GM13977 (cell line): ENCODE measurements around the gene DDA1.

Experiments used
- DNase-seq: peaks from one replicate; pipeline ENCODE4 v3.0.0; 2012; ENCODE audit warnings: low spot score
- in situ Hi-C: fragments of 300-500 bp; cut with MboI; formaldehyde crosslinking; loops from one replicate; pipeline ENCODE4 v1.12.0; 2022; ENCODE audit warnings: low sequenced_read_pairs, low pct_unique_long_range_greater_than_20kb, mixed read lengths, inconsistent platforms; ENCODE audit not compliant: unreplicated experiment
- TF ChIP-seq, protein P1 (sequence below): IDR thresholded peaks from 2 replicates; pipeline ENCODE4 v1.5.1; 2012; ENCODE audit warnings: mild to moderate bottlenecking, control low read depth; ENCODE audit not compliant: insufficient read depth; ENCODE audit errors: extremely low read depth, missing control alignments

DDA1 gene

DNA sequence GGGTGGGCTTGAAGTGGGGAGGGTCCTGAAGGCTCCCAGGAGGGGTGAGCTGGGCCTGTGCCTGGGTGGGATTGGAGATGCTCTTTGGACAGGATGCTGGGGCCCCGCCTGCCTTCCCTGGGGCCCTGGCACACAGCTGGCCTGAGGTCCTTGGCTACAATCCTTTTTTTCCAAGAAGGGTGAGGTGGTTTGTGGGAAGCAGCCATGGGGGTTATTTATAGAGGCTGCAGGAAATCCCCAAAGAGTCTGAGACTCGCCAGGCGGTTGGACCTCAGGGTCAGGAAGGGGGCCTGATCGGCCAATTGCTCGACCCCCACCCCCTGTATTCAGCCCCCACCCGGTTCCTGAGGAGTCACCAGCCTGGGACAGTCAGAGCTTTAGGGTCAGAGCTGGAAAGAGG is 38.0 kb downstream of the DDA1 start:
- in situ Hi-C loops: loop anchor here (5.0 kb wide), 1 partner anchor 40 kb away; no protein-coding TSS in a partner anchor
- no peak for DNase-seq
- TF ChIP-seq, protein P1, sequence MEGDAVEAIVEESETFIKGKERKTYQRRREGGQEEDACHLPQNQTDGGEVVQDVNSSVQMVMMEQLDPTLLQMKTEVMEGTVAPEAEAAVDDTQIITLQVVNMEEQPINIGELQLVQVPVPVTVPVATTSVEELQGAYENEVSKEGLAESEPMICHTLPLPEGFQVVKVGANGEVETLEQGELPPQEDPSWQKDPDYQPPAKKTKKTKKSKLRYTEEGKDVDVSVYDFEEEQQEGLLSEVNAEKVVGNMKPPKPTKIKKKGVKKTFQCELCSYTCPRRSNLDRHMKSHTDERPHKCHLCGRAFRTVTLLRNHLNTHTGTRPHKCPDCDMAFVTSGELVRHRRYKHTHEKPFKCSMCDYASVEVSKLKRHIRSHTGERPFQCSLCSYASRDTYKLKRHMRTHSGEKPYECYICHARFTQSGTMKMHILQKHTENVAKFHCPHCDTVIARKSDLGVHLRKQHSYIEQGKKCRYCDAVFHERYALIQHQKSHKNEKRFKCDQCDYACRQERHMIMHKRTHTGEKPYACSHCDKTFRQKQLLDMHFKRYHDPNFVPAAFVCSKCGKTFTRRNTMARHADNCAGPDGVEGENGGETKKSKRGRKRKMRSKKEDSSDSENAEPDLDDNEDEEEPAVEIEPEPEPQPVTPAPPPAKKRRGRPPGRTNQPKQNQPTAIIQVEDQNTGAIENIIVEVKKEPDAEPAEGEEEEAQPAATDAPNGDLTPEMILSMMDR: no peak

DNA sequence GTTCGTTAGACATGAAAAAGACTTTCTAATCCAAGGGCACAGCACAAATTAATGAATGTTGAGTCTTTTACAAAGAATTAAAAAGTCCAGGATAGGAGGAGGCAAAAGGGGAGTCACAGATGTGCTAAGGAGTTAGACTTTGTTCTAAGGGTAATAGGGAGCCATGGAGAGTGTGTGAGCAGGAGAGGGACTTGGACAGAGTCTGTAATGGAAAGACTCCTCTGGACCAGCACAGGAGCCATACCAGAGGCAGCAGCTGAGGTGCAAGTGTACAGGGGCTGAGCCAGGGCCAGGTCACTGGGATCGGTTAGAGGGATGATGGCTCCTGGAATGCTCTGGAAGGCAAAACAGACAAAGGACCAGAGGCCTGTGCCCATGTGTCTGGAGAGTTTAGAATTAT is 38.5 kb downstream of the DDA1 start:
- in situ Hi-C loops: loop anchor here (5.0 kb wide), 1 partner anchor 39 kb away; no protein-coding TSS in a partner anchor
- TF ChIP-seq, protein P1: no peak
- DNase-seq: no peak

DNA sequence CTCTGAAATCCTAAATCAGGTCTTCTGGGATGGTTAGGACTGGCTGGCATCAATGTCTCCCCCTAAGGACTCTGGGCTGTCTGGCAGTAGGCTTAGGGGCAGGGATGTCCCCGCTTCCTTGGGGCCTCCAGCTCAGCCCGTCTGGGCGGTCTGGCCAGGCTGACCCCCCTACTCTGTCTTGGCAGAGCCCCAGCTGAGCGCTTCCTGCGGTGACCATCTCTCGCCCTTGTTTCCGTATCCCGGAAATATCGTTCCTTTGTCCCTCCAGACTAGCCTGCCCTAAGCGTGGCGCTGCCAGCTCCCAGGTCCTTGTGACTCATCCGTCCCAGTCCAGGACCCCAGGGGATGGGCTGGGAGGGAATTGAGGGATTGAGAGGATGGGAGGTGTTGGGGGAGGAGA is 39.3 kb downstream of the DDA1 start:
- DNase-seq: no peak
- TF ChIP-seq, protein P1: no peak
- in situ Hi-C loops: loop anchor here (5.0 kb wide), 1 partner anchor 39 kb away; no protein-coding TSS in a partner anchor

DNA sequence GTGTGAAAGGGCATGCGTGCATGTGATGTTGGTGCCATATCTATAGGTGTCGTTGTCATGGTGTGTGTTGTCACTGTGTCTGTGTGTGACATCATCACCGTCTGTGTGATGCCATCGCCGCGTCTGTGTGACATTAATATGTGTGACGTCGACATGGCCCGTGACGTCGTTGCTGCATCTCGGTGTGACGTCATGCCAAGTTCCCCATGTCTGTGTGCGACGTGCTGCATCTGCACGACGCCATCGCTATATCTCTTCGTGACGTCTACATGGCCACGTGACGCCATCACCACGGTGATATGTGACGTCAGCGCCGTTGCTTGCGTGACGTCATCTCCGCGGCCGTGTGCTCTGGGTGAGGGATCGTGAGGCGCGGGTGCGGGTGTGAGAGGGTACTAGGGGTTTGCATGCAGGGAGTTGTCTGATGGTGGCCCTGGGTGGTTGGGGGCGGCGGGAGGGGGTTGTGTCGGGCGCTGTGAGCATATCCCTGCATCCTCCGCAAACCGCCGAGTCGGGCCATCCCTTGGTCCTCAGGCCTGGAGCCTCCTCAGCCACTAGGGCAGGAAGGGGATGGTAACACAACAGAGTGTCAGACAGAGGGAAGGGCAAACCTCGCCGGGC is 42.6 kb downstream of the DDA1 start:
- DNase-seq: no peak
- in situ Hi-C loops: no loop called here
- TF ChIP-seq, protein P1: no peak

DNA sequence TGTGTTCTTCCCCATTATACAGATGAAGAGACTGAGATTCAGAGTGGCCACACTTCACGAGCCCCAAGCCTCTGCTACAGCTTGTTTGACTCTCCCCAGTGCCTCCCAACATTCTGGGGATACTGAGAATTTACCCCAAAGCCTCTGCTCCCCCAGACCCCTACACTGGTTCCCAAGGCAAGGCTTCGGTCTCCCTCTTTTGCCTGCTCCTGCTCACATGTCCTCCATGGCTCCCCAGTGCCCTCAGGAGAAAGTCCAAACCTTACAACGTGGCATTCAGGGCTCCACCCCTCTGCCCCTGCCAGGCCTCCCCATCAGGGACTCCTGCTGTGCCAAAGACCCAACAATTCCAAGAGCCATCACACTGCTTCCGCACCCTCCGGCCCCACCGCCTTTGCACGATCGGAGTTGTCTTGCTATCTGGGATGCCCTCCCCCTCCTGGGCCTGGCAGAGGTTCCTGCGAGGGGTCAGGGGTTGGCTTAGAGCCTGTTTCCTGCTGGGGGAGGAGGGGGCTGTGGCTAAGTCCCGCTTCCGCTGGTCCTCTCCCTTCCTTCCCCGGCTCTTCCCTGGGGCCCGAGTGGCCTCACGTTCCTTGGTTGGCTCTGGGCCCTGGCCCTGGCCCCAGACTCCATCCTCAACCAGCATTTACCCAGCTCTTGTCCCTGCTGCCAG is 43.4 kb downstream of the DDA1 start:
- TF ChIP-seq, protein P1: no peak
- in situ Hi-C loops: no loop called here

DNA sequence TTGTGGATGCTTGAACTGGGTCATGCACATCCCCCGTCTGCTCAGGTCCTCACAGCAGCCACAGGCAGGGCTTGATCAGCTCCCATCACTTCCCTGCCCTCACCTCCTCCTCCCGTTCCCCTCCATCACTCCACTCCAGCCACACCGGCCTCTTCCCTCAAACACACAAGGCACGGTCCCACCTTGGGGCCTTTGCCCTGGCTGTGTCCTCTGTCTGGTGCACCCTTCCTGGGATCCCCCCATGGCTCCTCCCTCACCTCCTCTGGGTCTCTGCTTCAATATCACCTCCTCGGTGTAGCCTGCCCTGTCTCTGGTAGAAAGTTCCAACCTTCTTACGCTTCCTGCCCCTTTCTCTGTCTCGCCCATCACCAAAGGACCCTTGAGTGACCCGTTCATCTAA is 44.0 kb downstream of the DDA1 start:
- TF ChIP-seq, protein P1: no peak
- in situ Hi-C loops: no loop called here
- no peak for DNase-seq

More for the DNA sequence above, 43.4 kb downstream of the DDA1 start:
- DNase-seq: no peak
